Dermis microvascular lymphatic vessel endothelial cell (primary cell): ENCODE results near the gene PRDM16. TPM values are rescaled to one million over a fixed set of nuclear protein-coding genes. Genes with fewer than 3 reads are reported as not detected.

Source experiments
- DNase-seq, 2 donors: peaks; one replicate each; pipeline versions ENCODE4 v3.0.0 to v3.0.0-alpha.2; 2010; ENCODE audit warnings: low read depth in 2 of 2
- total RNA-seq: library from RNA; depleted of rRNA; stranded (reverse); fragments of >200 nt; gene quantifications from 2 replicates; pipeline ENCODE4 v1.2.1, GENCODE V29; 2014

The PRDM16 gene
- total RNA-seq, 1 donor from 2014 or later, result not detected

DNA sequence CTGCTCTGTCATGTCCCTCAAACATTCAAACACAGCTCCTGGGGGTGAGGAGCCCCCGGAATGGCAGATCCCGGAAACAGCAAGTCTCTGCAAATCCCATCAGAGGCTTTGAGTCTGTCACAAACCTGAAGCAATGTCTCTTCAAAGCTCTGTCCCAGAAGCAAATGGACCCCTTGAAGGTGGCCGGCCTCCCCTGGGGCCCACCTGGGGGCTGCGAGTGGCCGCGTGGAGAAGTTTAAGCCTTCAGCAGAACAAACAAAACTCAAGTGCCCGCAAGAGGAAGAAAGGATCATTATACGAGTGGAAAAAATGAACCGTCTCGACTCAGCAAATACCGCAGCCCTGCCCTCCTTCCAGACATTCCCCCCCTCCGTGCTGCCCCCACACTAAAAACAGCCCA, 53.3 kb downstream of the PRDM16 start:
- DNase-seq, result no peak

DNA sequence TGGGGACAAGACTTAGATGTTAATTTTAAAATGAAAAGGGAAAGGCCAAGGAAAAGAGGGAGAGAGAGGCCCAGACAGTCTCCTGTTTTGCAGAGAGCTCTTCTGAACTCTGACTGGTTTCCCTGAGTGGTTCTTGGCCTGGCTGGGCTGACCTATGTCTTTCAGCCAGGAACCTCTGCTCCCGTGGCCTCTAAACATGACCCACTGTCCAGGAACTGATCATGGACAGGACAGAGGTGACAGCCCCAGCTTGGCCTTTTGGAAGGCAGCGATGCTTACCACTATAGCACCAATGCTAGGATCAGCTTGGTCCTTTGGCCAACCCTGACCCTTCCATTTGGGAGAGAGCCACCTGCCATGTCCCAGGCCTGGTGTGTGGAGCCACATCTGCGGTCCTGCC, 55.2 kb downstream of the PRDM16 start:
- no peak for DNase-seq

DNA sequence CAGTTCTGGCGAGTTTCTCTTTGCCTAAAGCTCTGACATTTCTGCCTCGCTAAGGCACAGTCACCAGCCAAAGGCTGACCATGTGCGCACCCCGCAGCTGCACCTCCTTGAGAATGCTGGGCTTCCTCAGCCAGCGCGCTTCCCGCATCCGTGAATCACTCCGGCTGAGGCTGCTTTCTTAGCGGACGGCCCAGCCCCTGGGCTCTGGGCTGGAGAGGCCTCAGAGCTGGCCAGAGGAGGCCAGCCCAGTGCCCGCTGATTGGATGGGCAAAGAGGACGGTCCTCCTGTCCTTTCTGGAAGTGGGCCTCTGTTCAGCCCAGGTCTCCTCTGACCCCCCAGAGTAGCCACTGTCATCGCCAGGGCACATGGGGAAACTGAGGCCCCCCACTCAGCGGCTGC, 56.1 kb downstream of the PRDM16 start:
- DNase-seq, result no peak

GRCh38 chr1:3125546-3126368, 56.8 kb downstream of the PRDM16 start:
- DNase-seq, result no peak

DNA sequence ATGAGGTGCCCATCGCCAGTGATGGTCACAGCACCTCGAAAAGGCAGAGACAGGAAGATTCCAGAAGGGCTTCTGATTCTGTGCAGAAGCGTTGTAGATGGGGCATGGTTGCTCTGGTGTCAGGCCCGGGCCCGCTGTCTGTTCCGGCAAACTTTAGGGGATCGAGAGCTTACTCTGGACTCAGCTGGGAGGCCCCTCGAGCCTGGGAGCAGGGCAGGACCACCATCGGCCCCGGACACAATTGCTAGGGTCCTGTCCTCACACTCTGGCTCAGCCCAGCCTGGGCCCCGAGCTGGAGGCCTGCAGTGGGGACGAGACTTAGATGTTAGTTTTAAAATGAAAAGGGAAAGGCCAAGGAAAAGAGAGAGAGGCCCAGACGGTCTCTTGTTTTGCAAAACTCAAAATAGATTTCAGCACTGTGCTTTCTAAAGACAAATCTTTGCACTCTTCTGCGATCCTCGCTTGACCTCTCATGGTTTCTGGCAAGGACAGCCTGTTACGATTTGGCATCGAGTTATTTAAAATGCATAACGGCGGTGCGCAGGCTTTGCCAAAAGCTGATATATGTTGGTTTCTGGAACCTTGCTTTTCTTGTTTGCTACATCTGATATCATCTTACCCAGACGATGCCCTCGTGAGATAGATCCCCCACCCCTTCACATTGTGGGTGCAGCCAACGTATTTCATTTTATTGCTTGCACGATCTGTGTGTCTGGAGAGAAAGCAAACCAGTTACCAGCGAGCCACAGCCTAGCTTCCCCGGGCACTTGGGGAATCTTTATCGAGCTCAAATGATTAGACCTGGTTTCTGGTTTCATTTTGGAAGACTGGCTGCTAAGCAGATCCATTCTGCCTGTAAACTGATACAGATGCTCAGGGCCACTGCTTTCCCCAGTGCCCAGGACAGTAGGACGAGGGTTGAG, 58.0 kb downstream of the PRDM16 start:
- no peak for DNase-seq

DNA sequence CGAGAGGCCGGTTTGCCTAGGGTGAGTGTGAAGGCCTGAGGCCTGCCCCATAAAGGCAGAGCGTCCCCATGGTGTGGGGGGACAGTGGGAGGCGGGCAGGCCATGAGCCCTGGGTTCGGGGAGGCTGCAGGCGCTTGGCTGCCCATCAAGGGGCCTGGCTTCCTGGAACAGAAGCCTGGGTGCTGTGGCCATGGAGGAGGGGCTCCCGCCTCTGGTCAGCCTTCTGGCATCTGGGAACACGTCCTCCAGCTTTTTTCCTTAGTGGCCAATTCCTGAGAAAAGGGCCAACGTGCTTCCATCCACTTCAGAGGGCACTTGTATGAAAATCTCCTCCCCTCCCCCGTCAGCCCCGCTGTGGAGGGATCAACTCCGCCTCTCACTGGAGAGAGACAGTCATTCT, 58.7 kb downstream of the PRDM16 start:
- DNase-seq, result no peak

DNA sequence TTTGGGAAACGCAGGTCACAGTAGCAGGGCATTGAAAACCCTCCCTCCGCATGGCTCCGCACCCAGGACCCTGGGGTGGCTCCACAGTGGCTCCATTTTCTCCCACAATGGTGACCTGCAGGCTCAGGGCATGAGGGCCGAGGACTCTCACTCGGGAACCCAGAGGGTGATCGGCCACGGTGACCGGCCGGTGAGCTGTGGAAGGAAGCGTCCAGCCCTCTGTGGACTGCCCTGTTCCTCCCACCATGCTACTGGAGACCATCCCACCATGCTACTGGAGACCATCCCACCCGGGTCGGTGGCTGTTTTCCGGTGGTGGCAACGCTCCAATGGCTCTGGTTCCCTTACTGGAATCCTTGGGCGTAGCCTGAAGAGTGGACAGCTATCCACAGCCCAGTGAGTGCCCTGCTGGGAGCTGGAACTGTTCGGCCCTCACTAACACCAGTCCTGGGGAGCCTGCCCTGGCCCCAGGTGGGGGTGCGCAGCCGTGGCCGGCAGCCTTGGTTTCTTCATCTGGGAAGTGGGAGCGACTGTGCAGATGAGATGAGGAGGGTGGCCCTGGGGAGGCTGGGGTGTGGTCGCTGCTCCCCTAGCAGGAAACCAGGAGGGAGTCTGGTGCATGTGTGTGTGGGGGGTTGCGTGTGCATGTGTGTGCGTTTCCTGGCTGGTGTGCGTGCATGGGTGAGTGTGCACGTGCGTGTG, 59.6 kb downstream of the PRDM16 start:
- no peak for DNase-seq

- no peak for DNase-seq
Measured at GRCh38 chr1:3129133-3129490, 60.1 kb downstream of the PRDM16 start.

GRCh38 chr1:3130268-3130667, 61.3 kb downstream of the PRDM16 start:
- DNase-seq, result no peak

DNA sequence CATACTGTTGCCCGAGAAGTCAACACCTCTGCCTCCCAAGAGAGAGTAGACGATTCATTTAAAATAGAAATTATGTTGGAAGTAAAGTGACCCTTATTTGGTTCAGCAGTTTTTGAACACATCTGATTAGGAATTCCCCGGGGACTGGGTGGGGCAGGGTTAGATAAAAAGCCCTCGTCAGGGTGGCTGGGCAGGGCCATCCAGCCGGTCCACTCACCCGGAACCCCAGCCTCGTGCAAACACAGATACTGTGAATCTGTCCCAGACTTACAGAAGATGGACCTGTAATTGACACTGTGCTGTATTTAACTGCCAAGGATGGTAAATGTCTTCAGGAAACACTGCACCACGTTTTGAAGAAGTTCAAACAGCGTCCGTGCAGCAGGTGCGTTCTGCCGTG, 63.7 kb downstream of the PRDM16 start:
- DNase-seq, result no peak

- no peak for DNase-seq
Measured at GRCh38 chr1:3133686-3134085, 64.7 kb downstream of the PRDM16 start.

DNA sequence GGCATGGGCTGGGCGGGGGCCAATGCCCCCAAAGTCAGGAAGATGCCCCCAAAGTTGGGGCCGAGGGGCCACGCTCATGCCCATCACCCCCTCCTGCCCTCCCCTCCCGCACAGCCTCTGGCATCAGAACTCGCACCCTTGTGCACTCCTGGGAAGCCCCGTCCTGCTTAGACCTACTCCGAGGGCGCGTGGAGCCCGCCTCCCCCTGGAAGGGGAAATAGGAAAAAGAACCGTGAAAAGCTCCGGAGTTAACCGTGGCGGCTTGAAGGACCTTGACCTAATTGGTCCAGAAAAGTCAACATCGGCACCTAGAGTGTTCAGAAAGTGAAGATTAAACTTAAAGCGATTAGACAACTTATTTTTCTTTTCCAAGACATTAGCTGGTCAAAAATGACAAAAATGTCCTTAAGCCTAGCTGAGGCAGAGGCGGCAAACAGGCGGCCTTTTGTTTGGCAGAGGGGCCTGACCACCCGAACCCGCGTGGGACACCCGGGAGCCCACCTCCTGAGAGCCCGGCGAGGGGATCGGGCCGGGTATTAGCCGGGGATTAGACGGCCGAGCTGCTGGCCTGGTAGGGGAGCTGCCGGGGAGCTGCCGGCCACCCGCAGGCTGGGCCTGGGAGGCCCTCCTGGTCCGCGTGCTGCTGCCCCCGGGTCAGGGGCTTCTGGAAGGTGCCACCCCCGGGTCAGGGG, 65.5 kb downstream of the PRDM16 start:
- no peak for DNase-seq

GRCh38 chr1:3135073-3135702, 66.2 kb downstream of the PRDM16 start:
- DNase-seq, result no peak

DNA sequence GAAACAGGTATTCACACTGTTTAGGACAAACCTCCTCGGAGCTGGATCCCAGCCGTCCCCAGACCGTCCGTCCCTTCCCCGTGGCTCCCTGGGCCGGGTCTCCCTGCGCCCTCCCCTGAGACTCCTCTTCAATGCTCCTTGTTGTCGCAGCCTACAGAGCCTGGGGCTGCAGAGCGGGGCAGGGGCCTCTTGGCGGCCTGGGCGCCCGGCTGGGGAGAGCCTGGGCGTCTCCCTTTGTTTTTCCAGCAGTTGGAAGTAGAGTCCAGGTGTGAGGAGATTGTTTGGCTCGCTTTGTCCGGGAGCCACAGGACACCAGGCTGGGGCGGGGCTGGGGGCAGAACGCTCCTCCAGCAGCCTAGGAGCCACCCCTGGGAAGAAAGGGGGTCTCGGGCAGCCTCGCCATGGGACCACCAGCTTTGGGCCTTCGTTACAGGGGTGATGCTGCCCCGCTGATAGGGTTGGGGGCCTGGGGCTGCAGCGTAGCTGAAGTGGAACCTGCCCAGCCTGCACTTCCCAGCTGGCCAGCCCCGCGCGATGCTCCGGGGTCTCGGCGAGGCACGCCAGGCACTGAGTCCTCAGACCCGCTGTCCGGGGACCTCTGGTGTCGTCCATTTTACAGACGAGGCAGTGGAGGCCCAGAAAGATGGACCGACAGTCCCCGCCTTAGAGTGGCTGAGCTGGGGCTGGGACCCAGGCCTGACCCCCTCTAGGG, 66.9 kb downstream of the PRDM16 start:
- no peak for DNase-seq

- DNase-seq, result no peak
Measured at GRCh38 chr1:3136532-3136931, 67.5 kb downstream of the PRDM16 start.

GRCh38 chr1:3137111-3138100, 68.4 kb downstream of the PRDM16 start:
- no peak for DNase-seq

GRCh38 chr1:3138623-3139151, 69.7 kb downstream of the PRDM16 start:
- no peak for DNase-seq

DNA sequence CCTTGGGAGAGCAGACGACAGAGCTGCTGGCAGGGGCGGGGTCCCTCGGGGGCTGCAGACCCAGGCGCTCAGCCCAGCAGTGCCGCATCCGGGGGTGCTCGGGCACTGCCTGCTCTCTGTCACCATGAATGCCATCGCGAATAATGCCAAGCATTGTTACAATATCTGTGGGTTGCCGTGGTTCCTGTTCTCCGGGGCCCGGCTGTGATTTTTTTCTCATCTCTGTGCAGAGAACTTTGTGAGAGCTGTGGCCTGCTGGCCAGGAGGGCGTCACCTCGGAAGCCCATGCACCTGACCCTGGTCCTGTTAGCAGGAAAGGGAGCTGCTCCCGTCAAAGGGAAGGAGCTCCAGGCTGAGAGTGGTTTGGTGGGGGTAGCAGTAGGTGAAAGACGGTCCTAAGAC, 70.4 kb downstream of the PRDM16 start:
- DNase-seq, result no peak

GRCh38 chr1:3139871-3140361, 70.9 kb downstream of the PRDM16 start:
- no peak for DNase-seq
